Muscle layer of duodenum (tissue), 2 donors: ENCODE measurements around the gene SLC25A21.

ENCODE experiments used
- H3K27ac ChIP-seq: one replicate; pipeline ENCODE4 v1.7.0; 2013; ENCODE audit warnings: mild to moderate bottlenecking, low read length
- H3K27me3 ChIP-seq: one replicate; pipeline ENCODE4 v1.7.0; 2013; ENCODE audit warnings: low read depth, mild to moderate bottlenecking, control low read depth, low read length
- H3K36me3 ChIP-seq, 2 donors: one replicate each; pipeline ENCODE4 v1.7.0; 2013; ENCODE audit warnings: low read length in 2 of 2, control low read depth in 1 of 2, mild to moderate bottlenecking in 1 of 2; ENCODE audit not compliant: insufficient read depth in 2 of 2, control insufficient read depth in 1 of 2
- H3K4me1 ChIP-seq, 2 donors: one replicate each; pipeline ENCODE4 v1.7.0; 2013; ENCODE audit warnings: low read length in 2 of 2, mild to moderate bottlenecking in 2 of 2, control low read depth in 1 of 2, moderate library complexity in 1 of 2; ENCODE audit not compliant: insufficient read depth in 2 of 2, control insufficient read depth in 1 of 2
- H3K4me3 ChIP-seq, 2 donors: one replicate each; pipeline ENCODE4 v1.7.0; 2013; ENCODE audit warnings: low read length in 2 of 2, low read depth in 1 of 2, mild to moderate bottlenecking in 1 of 2
- H3K9me3 ChIP-seq, 2 donors: one replicate each; pipeline ENCODE4 v1.7.0; 2013; ENCODE audit warnings: low read length in 2 of 2, control low read depth in 1 of 2, mild to moderate bottlenecking in 1 of 2; ENCODE audit not compliant: control insufficient read depth in 1 of 2
- donor health status: healthy.

SLC25A21 gene

GRCh38 chr14:37034410-37035285 lies 137.8 kb downstream of the SLC25A21 start:
- no peaks in the 10 kb centered on the region for H3K36me3 ChIP-seq
- H3K27me3 ChIP-seq, result no peaks in the 10 kb centered on the region
- H3K4me1 ChIP-seq, result no peaks in the 10 kb centered on the region
- H3K27ac ChIP-seq, result no peak overlapping the region
- no peaks in the 10 kb centered on the region for H3K9me3 ChIP-seq
- no peak overlapping the region for H3K4me3 ChIP-seq

GRCh38 chr14:37032863-37033262 lies 139.5 kb downstream of the SLC25A21 start:
- no peaks in the 10 kb centered on the region for H3K4me1 ChIP-seq
- no peaks in the 10 kb centered on the region for H3K36me3 ChIP-seq
- no peak overlapping the region for H3K27ac ChIP-seq
- no peaks in the 10 kb centered on the region for H3K27me3 ChIP-seq
- H3K4me3 ChIP-seq, result no peak overlapping the region
- H3K9me3 ChIP-seq, result no peaks in the 10 kb centered on the region

GRCh38 chr14:37027188-37027824 lies 145.1 kb downstream of the SLC25A21 start:
- Histone ChIP-seq H3K9me3 (no peaks in the 10 kb centered on the region), H3K27ac (no peak overlapping the region), H3K36me3 (no peaks in the 10 kb centered on the region), H3K4me1 (no peaks in the 10 kb centered on the region), H3K27me3 (no peaks in the 10 kb centered on the region), H3K4me3 (no peak overlapping the region)

GRCh38 chr14:37023875-37024565 lies 148.4 kb downstream of the SLC25A21 start:
- Histone ChIP-seq H3K27me3 (no peaks in the 10 kb centered on the region), H3K4me3 (no peak overlapping the region), H3K4me1 (no peaks in the 10 kb centered on the region), H3K36me3 (no peaks in the 10 kb centered on the region), H3K27ac (no peak overlapping the region), H3K9me3 (no peaks in the 10 kb centered on the region)

GRCh38 chr14:37021390-37021789 lies 151.0 kb downstream of the SLC25A21 start:
- no peak overlapping the region for H3K27ac ChIP-seq
- H3K4me3 ChIP-seq, result no peak overlapping the region
- H3K9me3 ChIP-seq, result peaks cover 0 to 3% of the 10 kb centered on the region in 2 donors
- no peaks in the 10 kb centered on the region for H3K36me3 ChIP-seq
- no peaks in the 10 kb centered on the region for H3K4me1 ChIP-seq
- H3K27me3 ChIP-seq, result no peaks in the 10 kb centered on the region

- no peaks in the 10 kb centered on the region for H3K36me3 ChIP-seq
- H3K9me3 ChIP-seq, result peaks cover 0 to 3% of the 10 kb centered on the region in 2 donors
- no peak overlapping the region for H3K4me3 ChIP-seq
- H3K27me3 ChIP-seq, result no peaks in the 10 kb centered on the region
- H3K27ac ChIP-seq, result no peak overlapping the region
- H3K4me1 ChIP-seq, result no peaks in the 10 kb centered on the region
Observed at GRCh38 chr14:37019488-37019887, 152.9 kb downstream of the SLC25A21 start.

- Histone ChIP-seq H3K27me3 (no peaks in the 10 kb centered on the region), H3K27ac (no peak overlapping the region), H3K4me3 (no peak overlapping the region), H3K4me1 (no peaks in the 10 kb centered on the region), H3K9me3 (peaks cover 0 to 3% of the 10 kb centered on the region in 2 donors), H3K36me3 (no peaks in the 10 kb centered on the region)
Observed at GRCh38 chr14:37018571-37019240, 153.7 kb downstream of the SLC25A21 start.

DNA sequence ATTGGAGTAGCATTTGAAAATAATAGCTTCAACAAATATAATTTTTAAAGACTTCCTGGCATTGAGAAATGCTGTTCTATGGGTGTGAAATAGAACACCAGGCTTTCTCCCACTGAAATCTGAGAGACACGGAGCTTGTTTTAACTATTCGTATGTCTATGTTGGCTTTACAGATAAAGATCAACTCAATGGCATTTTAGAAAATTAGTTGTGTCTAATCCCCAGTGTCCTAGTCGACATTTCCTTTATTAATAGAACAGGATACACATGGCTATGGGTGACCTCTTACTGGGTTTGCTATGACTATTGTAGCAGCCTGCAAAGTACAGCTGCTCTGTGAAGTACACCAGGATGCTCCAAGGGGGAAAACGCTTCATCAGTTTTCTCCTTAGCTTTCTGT lies 159.3 kb downstream of the SLC25A21 start:
- Histone ChIP-seq H3K27me3 (no peaks in the 10 kb centered on the region), H3K4me3 (no peak overlapping the region), H3K27ac (no peak overlapping the region), H3K4me1 (no peaks in the 10 kb centered on the region), H3K36me3 (no peaks in the 10 kb centered on the region), H3K9me3 (peaks cover 0 to 3% of the 10 kb centered on the region in 2 donors)

GRCh38 chr14:36998686-36999085 lies 173.7 kb downstream of the SLC25A21 start:
- no peak overlapping the region for H3K27ac ChIP-seq
- H3K9me3 ChIP-seq, result no peaks in the 10 kb centered on the region
- no peaks in the 10 kb centered on the region for H3K27me3 ChIP-seq
- no peaks in the 10 kb centered on the region for H3K4me1 ChIP-seq
- no peak overlapping the region for H3K4me3 ChIP-seq
- H3K36me3 ChIP-seq, result no peaks in the 10 kb centered on the region

DNA sequence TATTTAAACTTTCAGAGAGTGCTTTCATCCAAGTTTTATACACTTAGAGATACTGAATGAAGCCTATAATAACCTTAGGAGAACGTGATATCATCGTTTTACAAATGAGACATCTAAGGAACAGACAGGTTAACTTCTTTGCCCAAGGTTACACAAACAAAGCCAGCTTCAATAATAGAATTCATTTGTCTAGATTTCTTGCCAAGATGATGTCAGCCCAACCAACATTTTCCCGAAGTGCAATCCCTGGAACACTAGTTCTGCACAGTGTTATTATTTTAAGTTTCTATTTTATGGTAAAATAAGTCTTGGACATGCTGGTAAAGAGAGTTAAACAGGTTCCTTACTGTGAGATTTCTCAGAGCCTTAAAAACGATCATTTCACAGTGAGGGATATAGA lies 174.6 kb downstream of the SLC25A21 start:
- Histone ChIP-seq H3K9me3 (no peaks in the 10 kb centered on the region), H3K4me3 (no peak overlapping the region), H3K27me3 (no peaks in the 10 kb centered on the region), H3K4me1 (no peaks in the 10 kb centered on the region), H3K36me3 (no peaks in the 10 kb centered on the region), H3K27ac (no peak overlapping the region)
